Activated T-helper 9 cell treated with anti-CD3 and anti-CD28 coated beads, Interleukin-2, amount 50 U/mL, for 16 hours (primary cell): ENCODE data around the gene TOMM7.
"Not testable (repeated sequence)": the region's sequence is repeated elsewhere in the genome, so short reads cannot be mapped to it uniquely, and the experiment has no call there.

Experiments
- DNase-seq: peaks from one replicate; pipeline ENCODE4 v3.0.0-alpha.2; 2020; ENCODE audit warnings: low read depth

TOMM7 gene

GRCh38 chr7:22853674-22854157 lies 31.1 kb upstream of the TOMM7 start:
- DNase-seq, result no peak

DNA sequence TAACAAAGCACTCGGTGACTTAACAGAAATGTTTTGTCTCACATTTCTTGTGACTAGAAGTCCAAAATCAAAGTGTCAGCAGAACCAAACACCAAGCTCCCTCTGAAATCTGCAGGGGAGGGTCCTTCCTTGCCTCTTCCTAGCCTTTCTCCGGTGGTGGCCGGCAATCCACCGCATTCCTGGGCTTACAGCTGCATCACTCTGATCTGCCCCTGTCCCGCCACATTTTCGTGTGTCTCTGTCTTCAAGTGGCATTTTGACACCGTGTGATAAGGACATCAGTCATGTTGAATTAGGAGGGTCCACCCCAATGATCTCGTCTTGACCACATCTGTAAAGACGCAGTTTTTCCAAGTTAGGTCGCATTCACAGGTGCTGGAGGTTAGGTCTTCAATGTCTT lies 30.5 kb upstream of the TOMM7 start:
- no peak for DNase-seq

DNA sequence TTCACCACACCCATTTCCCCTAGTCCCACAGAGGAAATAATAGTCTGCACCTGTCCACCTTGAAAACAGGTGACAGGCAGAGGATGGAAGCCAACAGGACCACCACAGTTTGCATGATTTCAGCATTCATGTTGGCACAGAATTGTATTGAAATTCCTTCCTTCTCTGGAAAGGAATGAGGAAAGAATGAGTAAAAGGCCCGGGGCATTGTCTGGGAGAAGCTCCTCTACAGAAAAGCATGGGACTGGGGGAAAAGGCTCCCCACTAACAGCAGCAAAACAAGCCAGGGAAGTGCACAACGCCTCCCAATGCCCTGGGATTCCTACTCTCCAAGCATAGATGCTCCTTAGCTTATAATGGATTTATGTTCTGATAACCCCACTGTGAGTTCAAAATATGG lies 28.5 kb upstream of the TOMM7 start:
- no peak for DNase-seq

- DNase-seq, result not testable (repeated sequence)
Measured at GRCh38 chr7:22850394-22850793, 27.7 kb upstream of the TOMM7 start.

GRCh38 chr7:22849662-22850061 lies 27.0 kb upstream of the TOMM7 start:
- no peak for DNase-seq

- DNase-seq, result no peak
Measured at GRCh38 chr7:22849172-22849571, 26.5 kb upstream of the TOMM7 start.

DNA sequence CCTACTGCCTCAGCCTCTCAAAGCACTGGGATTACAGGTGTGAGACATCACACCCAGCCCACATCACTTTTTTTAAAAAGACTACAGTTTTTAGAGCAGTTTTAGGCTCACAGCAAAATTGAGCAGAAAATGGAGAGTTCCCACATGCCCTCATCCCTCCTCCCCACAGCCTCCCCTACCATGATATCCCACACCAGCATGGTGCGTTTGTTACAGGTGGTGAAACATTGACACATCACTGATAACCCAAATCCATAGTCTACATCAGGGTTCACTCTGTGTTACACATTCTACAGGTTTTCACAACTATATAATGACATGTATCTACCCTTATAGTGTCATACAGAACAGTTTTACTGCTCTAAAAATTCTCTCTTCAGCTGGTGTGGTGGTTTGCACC lies 24.3 kb upstream of the TOMM7 start:
- no peak for DNase-seq

DNA sequence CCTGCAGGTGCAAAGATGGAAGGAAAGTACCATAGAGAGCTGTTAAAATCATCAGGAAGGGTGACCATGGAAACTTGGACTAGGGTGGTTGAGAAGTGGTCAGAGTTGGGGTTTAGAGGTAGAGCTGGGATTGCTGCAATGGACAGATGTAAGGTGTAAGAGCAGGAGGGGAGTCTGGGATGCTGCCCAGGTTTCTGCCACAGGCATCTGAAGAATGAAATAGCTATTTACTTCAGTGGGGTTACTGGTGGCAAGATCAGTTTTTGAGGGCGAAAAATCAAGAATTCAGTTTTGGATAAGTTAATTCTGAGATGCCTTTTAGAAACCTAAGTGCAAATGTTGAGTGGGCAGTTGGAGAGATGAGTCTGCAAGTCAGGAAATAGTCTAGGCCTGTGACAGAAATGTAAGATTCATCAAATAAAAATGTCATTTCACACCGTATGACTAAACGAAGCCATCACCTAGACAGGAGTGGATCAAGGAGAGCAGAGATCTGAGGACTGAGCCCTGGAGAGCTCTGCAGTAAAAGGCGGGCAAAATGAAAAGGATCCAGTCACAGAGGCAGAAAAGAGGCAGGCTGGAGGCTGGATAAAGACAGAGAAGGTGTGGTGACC lies 22.7 kb upstream of the TOMM7 start:
- DNase-seq, result no peak

- DNase-seq, result no peak
Measured at GRCh38 chr7:22843681-22844309, 21.1 kb upstream of the TOMM7 start.

DNA sequence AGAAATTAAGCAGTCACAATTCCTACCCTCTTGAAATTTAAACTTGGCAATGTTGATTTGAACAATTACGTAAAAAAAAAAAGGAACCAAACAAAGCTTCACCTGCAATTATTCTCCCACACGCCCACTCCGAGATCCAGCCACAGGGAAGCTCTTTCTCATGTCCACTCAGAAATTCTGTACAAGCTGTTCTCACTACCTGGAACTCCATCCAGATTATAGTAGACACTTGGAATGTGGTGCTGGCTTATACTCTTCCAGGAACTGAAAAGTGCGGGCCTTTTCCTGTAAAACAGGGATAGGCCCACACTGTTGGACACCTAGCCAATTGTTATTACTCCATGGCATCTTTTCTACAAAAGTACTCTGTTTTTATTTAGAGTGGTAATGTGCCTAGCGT lies 20.3 kb upstream of the TOMM7 start:
- no peak for DNase-seq

- no peak for DNase-seq
Measured at GRCh38 chr7:22842383-22842941, 19.8 kb upstream of the TOMM7 start.

GRCh38 chr7:22841954-22842353 lies 19.3 kb upstream of the TOMM7 start:
- no peak for DNase-seq

GRCh38 chr7:22837308-22837707 lies 14.7 kb upstream of the TOMM7 start:
- DNase-seq, result no peak

DNA sequence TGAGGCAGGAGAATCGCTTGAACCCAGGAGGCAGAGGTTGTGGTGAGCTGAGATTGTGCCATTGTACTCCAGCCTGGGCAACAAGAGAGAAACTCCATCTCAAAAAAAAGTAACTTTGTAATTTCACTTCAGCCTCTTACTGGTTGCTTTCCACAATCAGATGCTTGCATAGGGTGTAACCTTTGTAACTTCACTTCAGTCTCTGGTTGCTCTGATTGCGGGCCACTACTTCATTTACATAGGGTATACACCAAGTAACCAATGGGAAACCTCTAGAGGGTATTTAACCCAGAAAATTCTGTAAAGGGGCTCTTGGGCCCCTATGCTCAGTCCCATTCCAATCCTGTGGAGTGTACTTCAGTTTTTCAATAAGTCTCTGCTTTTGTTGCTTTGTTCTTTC lies 13.9 kb upstream of the TOMM7 start:
- DNase-seq, result not testable (repeated sequence)

DNA sequence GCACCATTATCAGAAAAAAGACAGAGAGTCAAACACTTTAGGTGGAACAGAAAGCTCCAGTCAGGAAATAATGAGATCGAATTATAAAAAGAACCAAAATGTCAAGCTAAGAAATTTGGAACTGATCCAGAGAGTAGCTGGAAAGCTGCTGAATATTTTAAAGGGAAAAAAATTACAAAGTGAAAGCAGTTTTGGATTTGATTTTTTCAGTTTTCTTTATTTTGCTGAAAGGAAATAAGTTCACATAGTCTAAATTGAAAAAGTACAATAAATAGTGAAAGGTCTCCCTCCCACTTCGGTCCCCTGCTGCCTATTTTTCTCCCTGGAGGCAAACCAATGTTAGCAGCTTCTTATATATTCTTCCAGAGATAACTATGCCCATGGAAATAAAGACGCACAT lies 11.3 kb upstream of the TOMM7 start:
- no peak for DNase-seq

- DNase-seq, result no peak
Measured at GRCh38 chr7:22833113-22833855, 10.6 kb upstream of the TOMM7 start.

DNA sequence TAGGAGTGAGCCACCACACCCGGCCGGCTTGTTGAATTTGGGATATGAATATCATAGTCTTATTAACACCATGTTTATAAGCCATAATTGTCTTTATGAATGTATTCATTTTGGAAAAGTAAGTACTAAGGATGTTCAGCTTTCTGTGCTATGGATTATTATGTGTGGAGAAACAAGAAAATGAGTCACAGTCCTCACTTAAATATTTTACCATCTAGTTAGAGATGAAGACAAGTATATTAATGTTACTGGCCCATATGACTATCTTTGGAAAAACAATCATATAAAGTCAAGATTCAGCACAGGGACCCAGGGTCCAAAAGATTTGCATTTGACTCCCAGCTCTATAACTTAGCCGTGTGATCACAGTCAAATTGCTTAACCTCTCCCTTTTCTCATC lies 9.8 kb upstream of the TOMM7 start:
- no peak for DNase-seq

GRCh38 chr7:22831602-22832305 lies 9.1 kb upstream of the TOMM7 start:
- no peak for DNase-seq

GRCh38 chr7:22827563-22827962 lies 4.9 kb upstream of the TOMM7 start:
- DNase-seq, result no peak

- no peak for DNase-seq
Measured at GRCh38 chr7:22826593-22826992, 3.9 kb upstream of the TOMM7 start.

- DNase-seq, result no peak
Measured at GRCh38 chr7:22824760-22825159, 2.1 kb upstream of the TOMM7 start.

DNA sequence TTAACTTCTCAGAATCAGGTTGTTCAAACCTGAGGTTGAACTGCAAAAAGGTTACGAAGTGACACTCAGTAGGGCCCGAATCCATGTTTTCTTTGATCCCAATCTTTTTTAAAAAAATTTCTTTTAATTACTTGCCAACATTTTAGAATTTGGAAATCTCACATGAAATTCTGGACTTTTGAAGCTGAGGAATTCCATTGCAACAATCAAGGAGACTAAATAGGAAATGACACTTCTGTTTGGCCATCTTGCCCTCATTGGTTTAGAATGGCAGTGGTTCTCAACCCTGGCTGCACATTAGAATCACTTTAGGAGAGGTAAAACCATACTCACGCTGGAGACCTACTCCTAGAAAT lies 471 bp upstream of the TOMM7 start:
- DNase-seq, result no peak
